ENCODE measurements around the gene GOLGA7B. TPM values are rescaled to one million over a fixed set of nuclear protein-coding genes. Genes with fewer than 3 reads are reported as not detected.

GOLGA7B gene
- total RNA-seq, 2 experiments from 2014 or later, result 0.47 to 0.57 TPM

DNA sequence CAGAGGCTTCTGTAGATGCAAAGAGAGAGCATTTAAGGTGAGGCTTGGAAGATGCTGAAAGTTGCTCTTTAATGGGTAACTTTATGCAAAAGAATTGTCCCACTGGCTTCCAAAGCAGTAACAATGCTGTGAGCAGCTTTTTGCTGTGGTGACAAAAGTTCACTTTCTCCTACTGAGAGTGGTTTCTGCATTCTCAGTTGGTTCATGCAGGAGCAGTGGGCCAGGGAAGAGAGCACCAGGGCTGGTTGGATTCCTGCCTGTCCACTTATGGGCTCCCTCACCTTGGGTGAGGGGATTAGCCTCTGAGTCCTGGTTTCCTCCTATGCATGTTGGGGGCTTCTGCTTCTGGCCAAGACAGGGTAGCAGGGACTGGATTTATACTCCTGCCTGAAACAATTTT lies 31.1 kb upstream of the GOLGA7B start:
- Mint-ChIP-seq H3K36me3 (ENCODE audit: low read depth) (no peaks in the 10 kb centered on the region), H3K9me3 (ENCODE audit: low read depth) (no peaks in the 10 kb centered on the region), H3K27ac (no peak overlapping the region), H3K4me1 (no peaks in the 10 kb centered on the region), H3K4me3 (no peak overlapping the region), H3K27me3 (no peaks in the 10 kb centered on the region)
- DNase-seq (no peak), ATAC-seq (no peak)
- intact Hi-C loops (cut with DNase I, micrococcal nuclease), result no loop called here
- ChIA-PET POLR2A (no interaction called here), CTCF (no interaction called here)

DNA sequence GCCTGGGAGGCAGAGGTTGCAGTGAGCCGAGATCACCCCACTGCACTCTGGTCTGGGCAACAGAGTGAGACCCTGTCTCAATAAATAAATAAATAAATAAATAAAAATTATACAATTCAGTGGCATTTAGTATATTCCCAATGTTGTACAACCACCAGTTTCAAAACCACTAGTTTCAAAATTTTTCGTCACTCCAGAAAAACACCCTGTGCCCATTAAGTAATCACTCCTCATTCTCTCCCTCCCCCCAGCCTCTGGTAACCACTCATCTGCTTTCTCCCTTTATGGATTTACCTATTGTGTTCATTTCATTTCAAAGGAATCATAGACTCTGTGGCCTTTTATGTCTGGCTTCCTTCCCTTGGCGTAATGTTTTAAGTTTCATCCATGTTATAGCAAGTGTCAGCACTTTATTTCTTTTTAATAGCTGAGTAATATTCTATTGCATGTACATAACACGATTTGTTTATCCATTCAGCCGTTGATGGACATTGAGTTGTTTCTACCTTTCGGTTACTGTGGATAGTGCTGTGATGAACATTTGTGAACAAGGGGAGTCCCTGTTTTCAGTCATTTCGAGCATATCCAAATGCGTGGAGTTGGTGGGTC lies 29.4 kb upstream of the GOLGA7B start:
- Mint-ChIP-seq H3K36me3 (ENCODE audit: low read depth) (no peaks in the 10 kb centered on the region), H3K9me3 (ENCODE audit: low read depth) (no peaks in the 10 kb centered on the region), H3K27ac (no peak overlapping the region), H3K4me3 (no peak overlapping the region), H3K4me1 (no peaks in the 10 kb centered on the region), H3K27me3 (no peaks in the 10 kb centered on the region)
- DNase-seq (no peak), ATAC-seq (no peak)
- CTCF ChIA-PET, result interaction anchor here (1.0 kb wide), 1 partner anchor 49 kb away, joined by 3 read pairs; no protein-coding TSS in a partner anchor
- POLR2A ChIA-PET, result no interaction called here
- intact Hi-C loops (cut with DNase I, micrococcal nuclease), result no loop called here

GRCh38 chr10:97821308-97822038 lies 28.2 kb upstream of the GOLGA7B start:
- CTCF ChIA-PET, result interaction anchor here (0.5 to 0.6 kb wide), 2 partner anchors 211 to 645 kb away, joined by 3 to 4 read pairs; no protein-coding TSS in a partner anchor
- H3K27me3 Mint-ChIP-seq, result no peaks in the 10 kb centered on the region
- H3K4me1 Mint-ChIP-seq, result no peaks in the 10 kb centered on the region
- DNase-seq (no peak), ATAC-seq (no peak)
- H3K9me3 Mint-ChIP-seq (ENCODE audit: low read depth), result no peaks in the 10 kb centered on the region
- H3K27ac Mint-ChIP-seq, result no peak overlapping the region
- no peak overlapping the region for H3K4me3 Mint-ChIP-seq
- intact Hi-C loops (cut with DNase I, micrococcal nuclease), result no loop called here
- H3K36me3 Mint-ChIP-seq (ENCODE audit: low read depth), result no peaks in the 10 kb centered on the region
- POLR2A ChIA-PET, result no interaction called here

DNA sequence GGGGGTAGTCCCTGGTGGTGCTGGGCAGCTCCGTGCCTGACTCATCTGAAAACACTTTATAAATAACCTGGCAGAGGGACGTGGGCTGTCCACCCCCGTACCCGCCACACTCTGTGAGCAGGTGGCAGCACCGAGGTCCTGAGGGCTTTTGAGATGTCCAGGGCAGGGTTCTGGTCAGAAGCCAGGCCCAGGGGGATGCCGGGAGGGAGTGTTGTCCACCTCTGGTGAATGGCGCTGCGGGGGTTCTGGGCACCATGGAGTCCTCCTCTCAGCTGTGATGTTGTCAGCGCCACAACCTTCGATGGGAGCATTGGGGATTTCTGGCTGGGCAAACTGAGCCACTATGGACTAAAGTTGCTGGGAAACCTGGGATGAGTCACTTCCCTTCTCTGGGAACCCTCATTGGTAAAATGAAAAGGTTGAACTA lies 27.4 kb upstream of the GOLGA7B start:
- no peaks in the 10 kb centered on the region for H3K27me3 Mint-ChIP-seq
- H3K4me3 Mint-ChIP-seq, result no peak overlapping the region
- no peak for ATAC-seq
- POLR2A ChIA-PET, result no interaction called here
- intact Hi-C loops (cut with DNase I, micrococcal nuclease), result no loop called here
- H3K36me3 Mint-ChIP-seq (ENCODE audit: low read depth), result no peaks in the 10 kb centered on the region
- CTCF ChIA-PET, result no interaction called here
- DNase-seq, result no peak
- H3K9me3 Mint-ChIP-seq (ENCODE audit: low read depth), result no peaks in the 10 kb centered on the region
- H3K27ac Mint-ChIP-seq, result no peak overlapping the region
- H3K4me1 Mint-ChIP-seq, result no peaks in the 10 kb centered on the region

- Mint-ChIP-seq H3K36me3 (ENCODE audit: low read depth) (no peaks in the 10 kb centered on the region), H3K9me3 (ENCODE audit: low read depth) (no peaks in the 10 kb centered on the region), H3K27ac (no peak overlapping the region), H3K27me3 (no peaks in the 10 kb centered on the region), H3K4me1 (peaks cover 6% of the 10 kb centered on the region), H3K4me3 (no peak overlapping the region)
- DNase-seq, result no peak
- POLR2A ChIA-PET, result no interaction called here
- CTCF ChIA-PET, result interaction anchor here (0.7 kb wide), 1 partner anchor 1529 kb away, joined by 5 read pairs; no protein-coding TSS in a partner anchor
- ATAC-seq, result no peak
- intact Hi-C loops (cut with DNase I, micrococcal nuclease), result no loop called here
Observed at GRCh38 chr10:97823734-97824133, 25.9 kb upstream of the GOLGA7B start.

- Mint-ChIP-seq H3K27ac (no peak overlapping the region), H3K9me3 (ENCODE audit: low read depth) (no peaks in the 10 kb centered on the region), H3K4me1 (peaks cover 17% of the 10 kb centered on the region), H3K36me3 (ENCODE audit: low read depth) (no peaks in the 10 kb centered on the region), H3K4me3 (no peak overlapping the region), H3K27me3 (no peaks in the 10 kb centered on the region)
- ChIA-PET POLR2A (no interaction called here), CTCF (interaction anchor here (0.6 kb wide), 1 partner anchor 43 kb away, joined by 3 read pairs; no protein-coding TSS in a partner anchor)
- no peak for ATAC-seq
- no peak for DNase-seq
- intact Hi-C loops (cut with DNase I, micrococcal nuclease), result no loop called here
Observed at GRCh38 chr10:97825020-97825760, 24.5 kb upstream of the GOLGA7B start.

DNA sequence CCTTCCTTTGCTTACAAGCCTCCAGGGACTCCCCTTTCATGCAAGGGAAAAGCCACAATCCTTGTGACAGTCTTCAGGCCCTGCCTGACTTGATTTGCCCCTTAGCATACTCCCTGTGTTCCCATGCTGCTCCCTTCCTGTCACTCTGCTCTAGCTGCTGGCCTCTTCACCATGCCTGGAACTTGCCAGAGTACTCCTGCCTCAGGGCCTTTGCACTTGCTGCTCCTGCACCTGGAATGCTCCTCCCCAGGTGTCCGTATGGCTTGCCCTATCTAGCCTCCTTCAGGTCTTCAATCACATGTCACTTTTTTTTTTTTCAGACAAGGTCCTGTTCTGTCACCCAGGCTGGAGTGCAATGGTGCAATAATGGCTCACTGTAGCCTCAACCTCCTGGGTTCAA lies 22.8 kb upstream of the GOLGA7B start:
- DNase-seq (no peak), ATAC-seq (no peak)
- Mint-ChIP-seq H3K27me3 (no peaks in the 10 kb centered on the region), H3K27ac (no peak overlapping the region), H3K36me3 (ENCODE audit: low read depth) (no peaks in the 10 kb centered on the region), H3K4me3 (no peak overlapping the region), H3K4me1 (peaks cover 17% of the 10 kb centered on the region), H3K9me3 (ENCODE audit: low read depth) (no peaks in the 10 kb centered on the region)
- ChIA-PET POLR2A (no interaction called here), CTCF (interaction anchor here (0.5 to 2.4 kb wide), 4 partner anchors 35 to 420 kb away, joined by 3 to 8 read pairs (median 3); no protein-coding TSS in a partner anchor)
- intact Hi-C loops (cut with DNase I, micrococcal nuclease), result no loop called here

DNA sequence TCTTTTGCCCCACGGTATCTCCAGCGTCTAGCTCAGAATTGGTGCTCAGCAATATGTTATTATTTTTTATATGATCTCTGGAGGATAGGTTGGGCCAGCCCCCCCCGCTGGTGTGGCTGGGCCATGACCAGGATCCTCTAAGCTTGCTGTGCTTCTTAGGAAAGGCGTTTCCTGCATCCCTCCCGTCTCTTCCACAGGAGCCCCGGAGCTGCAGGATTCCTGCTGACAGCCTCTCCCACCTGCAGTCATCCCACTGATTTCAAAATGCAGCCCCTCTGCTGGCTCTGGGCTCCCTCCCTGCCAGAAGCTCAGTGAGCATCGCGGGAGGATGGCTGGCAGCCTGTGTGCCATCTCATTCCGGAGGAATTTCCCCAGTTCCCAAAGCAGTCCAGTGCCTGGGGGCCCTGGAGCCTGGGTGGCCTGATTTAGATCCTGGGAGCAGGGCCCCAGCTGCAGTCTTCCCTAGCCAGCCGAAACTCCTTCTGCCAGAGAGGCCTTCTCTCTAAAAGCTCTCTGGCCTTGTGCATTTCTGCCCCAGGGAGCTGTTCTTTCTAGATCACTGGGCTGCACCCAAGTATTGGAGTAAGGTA lies 21.8 kb upstream of the GOLGA7B start:
- no peak for DNase-seq
- Mint-ChIP-seq H3K4me3 (no peak overlapping the region), H3K36me3 (ENCODE audit: low read depth) (no peaks in the 10 kb centered on the region), H3K9me3 (ENCODE audit: low read depth) (no peaks in the 10 kb centered on the region), H3K27ac (no peak overlapping the region), H3K4me1 (peaks cover 17% of the 10 kb centered on the region), H3K27me3 (no peaks in the 10 kb centered on the region)
- ChIA-PET CTCF (interaction anchor here (0.6 to 2.4 kb wide), 3 partner anchors 34 to 103 kb away, joined by 3 to 8 read pairs (median 3); no protein-coding TSS in a partner anchor), POLR2A (no interaction called here)
- intact Hi-C loops (cut with DNase I, micrococcal nuclease), result no loop called here
- ATAC-seq, result no peak

DNA sequence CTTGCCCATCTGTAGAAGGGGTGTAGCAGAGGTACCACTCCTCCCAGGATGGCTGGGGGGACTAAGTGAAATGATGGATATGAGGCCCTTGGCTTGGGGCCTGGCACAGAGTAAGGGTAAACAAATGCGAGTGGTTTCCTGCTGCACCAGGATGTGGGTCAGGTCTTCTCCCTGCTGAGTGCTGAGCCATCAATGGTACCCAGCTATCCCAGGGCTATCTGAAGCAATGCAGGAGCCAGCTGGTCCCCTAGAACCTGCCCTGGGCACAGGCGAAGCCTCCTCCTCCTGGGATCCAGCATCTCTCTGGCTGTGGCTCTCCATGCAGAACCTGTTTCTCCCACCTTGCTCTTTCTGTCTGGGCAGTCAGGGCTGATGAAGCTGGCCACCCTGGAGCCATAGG lies 20.9 kb upstream of the GOLGA7B start:
- ATAC-seq, result peak; percentile 39

GRCh38 chr10:97830064-97830463 lies 19.6 kb upstream of the GOLGA7B start:
- H3K27ac Mint-ChIP-seq, result no peak overlapping the region
- intact Hi-C loops (cut with DNase I, micrococcal nuclease), result no loop called here
- ChIA-PET CTCF (interaction anchor here (0.6 to 1.2 kb wide), 2 partner anchors 13 to 51 kb away, joined by 3 read pairs; no protein-coding TSS in a partner anchor), POLR2A (no interaction called here)
- H3K4me1 Mint-ChIP-seq, result peaks cover 17% of the 10 kb centered on the region
- no peak overlapping the region for H3K4me3 Mint-ChIP-seq
- no peak for DNase-seq
- ATAC-seq, result no peak
- H3K27me3 Mint-ChIP-seq, result no peaks in the 10 kb centered on the region
- no peaks in the 10 kb centered on the region for H3K36me3 Mint-ChIP-seq (ENCODE audit: low read depth)
- H3K9me3 Mint-ChIP-seq (ENCODE audit: low read depth), result no peaks in the 10 kb centered on the region

More for the DNA sequence above, 20.9 kb upstream of the GOLGA7B start:
- ChIA-PET POLR2A (interaction anchor here (0.6 kb wide), 1 partner anchor 21 kb away, joined by 4 read pairs; the partner anchor contains the start of gene GOLGA7B), CTCF (interaction anchor here (0.8 to 1.2 kb wide), 2 partner anchors 33 to 41 kb away, joined by 4 to 7 read pairs; no protein-coding TSS in a partner anchor)
- Mint-ChIP-seq H3K4me3 (no peak overlapping the region), H3K27ac (no peak overlapping the region), H3K27me3 (no peaks in the 10 kb centered on the region), H3K36me3 (ENCODE audit: low read depth) (no peaks in the 10 kb centered on the region), H3K4me1 (peaks cover 17% of the 10 kb centered on the region), H3K9me3 (ENCODE audit: low read depth) (no peaks in the 10 kb centered on the region)
- intact Hi-C loops (cut with DNase I, micrococcal nuclease), result no loop called here
- no peak for DNase-seq

GRCh38 chr10:97831259-97831658 lies 18.4 kb upstream of the GOLGA7B start:
- CTCF ChIA-PET, result interaction anchor here (1.2 kb wide), 1 partner anchor 12 kb away, joined by 3 read pairs; no protein-coding TSS in a partner anchor
- Mint-ChIP-seq H3K9me3 (ENCODE audit: low read depth) (peaks cover 3% of the 10 kb centered on the region), H3K4me1 (peaks cover 17% of the 10 kb centered on the region), H3K4me3 (no peak overlapping the region), H3K27me3 (no peaks in the 10 kb centered on the region), H3K27ac (no peak overlapping the region), H3K36me3 (ENCODE audit: low read depth) (no peaks in the 10 kb centered on the region)
- ATAC-seq, result no peak
- no peak for DNase-seq
- POLR2A ChIA-PET, result interaction anchor here (0.5 kb wide), 1 partner anchor 160 kb away, joined by 4 read pairs; no protein-coding TSS in a partner anchor
- intact Hi-C loops (cut with DNase I, micrococcal nuclease), result no loop called here
